Measurements from ENCODE around the gene COL28A1.

DNA sequence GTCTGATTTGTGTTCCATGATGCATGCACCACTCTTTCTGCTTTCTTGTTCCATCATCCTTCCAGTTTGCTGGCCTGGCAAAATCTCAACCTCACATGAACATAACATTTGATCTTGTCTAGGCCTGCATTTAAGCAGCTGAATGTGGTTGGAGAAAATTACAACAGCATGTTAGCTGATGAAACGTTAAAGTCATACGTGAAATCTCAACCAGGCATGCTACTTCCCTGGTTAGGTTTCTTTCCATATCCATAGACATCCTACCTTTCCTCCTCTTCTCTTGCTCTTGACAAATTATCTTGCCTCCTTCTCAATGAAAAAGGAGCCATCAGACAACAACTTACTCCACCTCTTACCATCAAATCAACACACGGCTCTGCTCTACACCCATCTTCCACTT, 199.8 kb downstream of the COL28A1 start:
- TF ChIP-seq SP2 (tag by site-specific recombination; IDR thresholded peaks at IDR 0.05) (no peak), KLF8 (tag by site-specific recombination; IDR thresholded peaks at IDR 0.05) (no peak), SP7 (tag by site-specific recombination; IDR thresholded peaks at IDR 0.05) (no peak), ZNF747 (tag by site-specific recombination; IDR thresholded peaks at IDR 0.05) (no peak), YY1 (tag by site-specific recombination; IDR thresholded peaks at IDR 0.05) (no peak), ZBTB1 (tag by site-specific recombination; IDR thresholded peaks at IDR 0.05) (no peak), ZNF768 (tag by site-specific recombination; IDR thresholded peaks at IDR 0.05) (no peak), ZNF660 (tag by site-specific recombination; IDR thresholded peaks at IDR 0.05) (no peak), ZNF596 (tag by site-specific recombination; IDR thresholded peaks at IDR 0.05) (no peak), ZBTB7A (tag by site-specific recombination; IDR thresholded peaks at IDR 0.05; ENCODE audit: low read depth) (no peak)
- TF ChIP-seq, protein P1, sequence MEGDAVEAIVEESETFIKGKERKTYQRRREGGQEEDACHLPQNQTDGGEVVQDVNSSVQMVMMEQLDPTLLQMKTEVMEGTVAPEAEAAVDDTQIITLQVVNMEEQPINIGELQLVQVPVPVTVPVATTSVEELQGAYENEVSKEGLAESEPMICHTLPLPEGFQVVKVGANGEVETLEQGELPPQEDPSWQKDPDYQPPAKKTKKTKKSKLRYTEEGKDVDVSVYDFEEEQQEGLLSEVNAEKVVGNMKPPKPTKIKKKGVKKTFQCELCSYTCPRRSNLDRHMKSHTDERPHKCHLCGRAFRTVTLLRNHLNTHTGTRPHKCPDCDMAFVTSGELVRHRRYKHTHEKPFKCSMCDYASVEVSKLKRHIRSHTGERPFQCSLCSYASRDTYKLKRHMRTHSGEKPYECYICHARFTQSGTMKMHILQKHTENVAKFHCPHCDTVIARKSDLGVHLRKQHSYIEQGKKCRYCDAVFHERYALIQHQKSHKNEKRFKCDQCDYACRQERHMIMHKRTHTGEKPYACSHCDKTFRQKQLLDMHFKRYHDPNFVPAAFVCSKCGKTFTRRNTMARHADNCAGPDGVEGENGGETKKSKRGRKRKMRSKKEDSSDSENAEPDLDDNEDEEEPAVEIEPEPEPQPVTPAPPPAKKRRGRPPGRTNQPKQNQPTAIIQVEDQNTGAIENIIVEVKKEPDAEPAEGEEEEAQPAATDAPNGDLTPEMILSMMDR (tag by site-specific recombination; IDR thresholded peaks at IDR 0.05): no peak
